Activated effector memory CD4-positive, alpha-beta T cell treated with Interleukin-2 at 50 U/mL for 16 hours (primary cell): ENCODE data around the gene APBA2.

Source experiments
- DNase-seq: peaks from one replicate; pipeline ENCODE4 v3.0.0-alpha.2; 2020

The APBA2 gene

DNA sequence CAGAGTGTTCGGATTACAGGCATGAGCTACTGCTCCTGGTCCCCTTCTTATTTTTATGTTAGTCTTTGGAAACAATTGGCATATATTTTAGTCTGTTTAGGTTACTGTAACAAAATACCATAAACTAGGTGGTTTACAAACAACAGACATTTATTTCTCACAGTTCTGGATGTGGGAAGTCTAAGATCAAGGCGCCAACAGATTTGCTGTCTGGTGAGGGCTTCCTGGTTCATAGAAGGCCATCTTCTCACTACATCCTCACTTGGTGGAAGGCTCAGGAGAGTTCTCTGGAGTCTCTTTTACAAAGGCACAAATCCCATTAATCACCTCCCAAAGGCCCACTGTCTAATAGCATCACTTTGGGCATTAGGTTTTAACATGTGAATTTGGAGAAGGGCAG, 101.0 kb downstream of the APBA2 start:
- no peak for DNase-seq

DNA sequence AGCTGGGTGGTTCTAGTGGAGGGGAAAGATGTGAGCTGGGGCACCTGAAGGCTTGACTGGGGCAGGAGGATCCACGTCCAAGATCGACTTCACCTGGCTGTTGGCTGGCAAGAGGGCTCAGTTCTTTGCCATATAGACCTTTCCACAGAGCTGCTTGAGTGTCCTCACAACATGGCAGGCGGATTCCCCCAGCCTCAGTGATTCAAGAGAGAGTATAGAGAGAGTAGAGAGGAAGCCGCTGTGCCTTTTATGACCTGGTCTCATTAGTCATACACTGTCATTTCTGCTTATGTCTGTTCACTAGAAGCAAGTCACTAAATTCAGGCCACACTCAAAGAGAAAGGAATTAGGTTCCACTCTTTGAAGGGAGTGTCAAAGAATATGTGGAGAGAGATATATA, 101.6 kb downstream of the APBA2 start:
- no peak for DNase-seq

DNA sequence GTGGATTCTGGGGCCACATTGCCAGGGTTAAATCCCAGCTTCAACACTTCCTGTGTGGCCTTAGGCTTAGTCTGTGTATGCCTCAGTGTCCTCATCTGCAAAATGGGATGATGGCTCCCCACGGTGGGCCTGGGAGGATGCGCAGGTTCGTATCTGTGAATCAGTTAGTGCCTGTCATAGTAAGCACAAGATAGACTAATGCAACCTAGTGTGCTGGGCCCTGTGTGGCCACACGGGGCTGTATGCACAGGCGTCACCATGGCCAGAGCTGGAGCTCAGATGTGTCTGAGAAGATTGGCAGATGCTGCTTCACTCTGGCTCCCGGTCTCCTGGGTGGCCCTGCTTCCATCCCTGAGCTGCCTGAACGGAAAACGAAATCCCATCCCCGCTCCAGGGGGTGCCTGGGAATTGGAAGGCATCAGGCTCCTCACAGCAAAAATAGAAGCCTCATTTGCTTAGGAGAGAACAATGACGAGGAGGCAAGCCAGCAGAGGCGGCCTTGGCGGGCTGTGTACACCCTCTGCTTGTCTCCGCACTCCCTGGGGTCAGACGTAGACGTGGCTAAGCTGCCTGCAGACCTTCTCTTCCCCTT, 103.6 kb downstream of the APBA2 start:
- no peak for DNase-seq

DNA sequence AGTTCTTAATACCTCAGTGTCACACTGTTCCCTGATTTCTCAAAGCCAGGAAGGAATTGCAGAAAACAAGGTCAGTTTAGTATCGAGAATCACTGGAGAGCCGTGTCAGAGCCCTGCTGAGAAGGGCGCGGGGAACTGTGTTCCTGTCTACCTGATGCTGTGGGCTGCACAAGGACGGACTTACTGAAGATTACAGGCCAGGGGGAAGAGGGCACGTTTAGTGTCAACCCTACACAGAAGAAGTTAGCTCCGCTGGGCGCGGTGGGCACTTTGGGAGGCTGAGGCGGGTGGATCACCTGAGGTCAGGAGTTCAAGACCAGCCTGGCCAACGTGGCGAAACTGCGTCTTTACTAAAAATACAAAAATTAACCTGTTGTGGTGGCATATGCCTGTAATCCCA, 104.1 kb downstream of the APBA2 start:
- no peak for DNase-seq

DNA sequence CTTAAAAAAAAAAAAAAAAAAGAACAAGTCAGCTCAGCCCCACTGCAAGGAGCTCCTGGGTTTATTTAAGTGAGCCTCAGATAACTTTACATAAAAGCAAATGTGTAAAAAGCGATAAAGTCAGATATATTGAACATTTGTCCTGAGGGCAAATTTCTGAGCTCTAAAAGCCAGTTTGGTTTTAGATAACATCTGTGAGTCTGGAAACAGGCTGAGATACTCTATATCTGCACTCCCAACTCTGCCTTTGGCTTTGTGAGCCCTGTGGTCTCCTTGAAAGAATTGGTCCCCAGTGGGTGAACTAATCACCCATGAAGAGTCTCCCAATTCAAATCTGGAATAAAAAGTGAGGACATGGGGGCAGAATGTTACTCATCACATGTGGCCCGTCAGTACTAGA, 104.6 kb downstream of the APBA2 start:
- no peak for DNase-seq

DNA sequence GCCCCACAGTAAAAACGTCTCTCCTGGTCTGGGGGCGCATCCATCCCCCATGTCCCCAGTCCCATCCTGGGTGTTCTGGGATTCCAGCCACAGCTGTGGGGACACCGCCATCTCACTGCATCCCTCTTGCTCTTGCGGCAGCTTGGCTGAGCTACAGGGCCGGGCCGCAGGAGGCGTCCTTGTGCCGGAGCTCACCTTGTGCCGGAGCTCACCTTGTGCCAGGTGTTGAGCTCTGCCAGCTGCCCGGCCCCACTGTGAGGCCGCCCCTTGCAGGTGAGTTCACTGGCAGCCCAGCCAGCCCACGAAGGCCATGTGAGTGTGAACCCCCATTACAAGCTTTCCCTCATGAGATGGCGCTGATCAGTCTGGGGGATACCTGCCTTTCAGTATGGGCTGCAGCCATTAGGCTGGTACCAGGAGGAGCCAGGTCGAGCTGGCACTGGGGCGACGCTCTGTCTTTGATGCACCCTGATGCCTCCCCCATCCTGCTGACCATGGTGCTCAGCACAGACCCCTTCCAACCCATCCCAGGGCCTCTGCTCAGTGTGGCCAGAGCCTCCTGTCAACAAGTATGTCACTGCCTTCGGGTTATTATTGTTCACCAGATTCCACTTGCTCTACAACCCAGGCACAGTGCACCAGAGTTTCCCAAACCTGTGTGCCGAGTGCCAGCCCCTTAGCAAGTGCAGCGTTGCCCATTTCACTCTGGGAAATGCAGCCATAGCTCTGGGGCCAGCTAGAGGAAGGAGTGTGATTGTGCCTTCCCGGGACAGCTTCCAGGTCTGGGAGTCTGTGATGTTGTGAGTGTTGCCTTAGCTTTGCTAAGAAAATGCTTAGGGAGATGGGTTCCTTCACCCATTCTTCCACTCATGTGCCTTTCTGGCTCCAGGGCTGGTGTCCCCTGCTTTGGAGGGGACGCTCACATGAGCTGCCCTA, 105.7 kb downstream of the APBA2 start:
- no peak for DNase-seq

DNA sequence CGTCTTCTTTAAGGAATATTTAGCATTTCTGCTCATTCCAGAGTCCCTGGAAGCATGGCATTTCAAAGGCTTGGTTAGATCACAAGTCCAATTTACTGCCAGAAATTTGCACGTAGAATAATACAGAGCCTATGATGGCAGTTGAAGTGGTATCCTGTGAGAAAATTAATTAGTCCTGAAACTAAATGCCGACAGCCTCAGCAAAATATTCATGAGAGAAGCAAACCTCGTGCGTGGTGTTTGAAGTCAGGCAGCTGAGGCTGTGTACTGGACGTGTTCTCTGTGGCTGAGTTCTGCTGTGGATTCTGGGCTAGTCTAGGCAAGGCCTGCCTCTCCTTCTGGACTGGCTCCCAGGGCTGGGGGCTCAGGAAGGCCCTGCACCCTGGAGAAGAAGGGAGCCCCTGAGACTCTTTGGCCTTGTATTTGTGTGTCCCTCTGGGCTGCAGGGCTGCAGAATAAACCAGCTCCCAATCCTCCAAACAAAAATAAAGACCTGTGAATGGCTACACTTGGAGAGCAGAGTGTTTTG, 106.6 kb downstream of the APBA2 start:
- DNase-seq: no peak

DNA sequence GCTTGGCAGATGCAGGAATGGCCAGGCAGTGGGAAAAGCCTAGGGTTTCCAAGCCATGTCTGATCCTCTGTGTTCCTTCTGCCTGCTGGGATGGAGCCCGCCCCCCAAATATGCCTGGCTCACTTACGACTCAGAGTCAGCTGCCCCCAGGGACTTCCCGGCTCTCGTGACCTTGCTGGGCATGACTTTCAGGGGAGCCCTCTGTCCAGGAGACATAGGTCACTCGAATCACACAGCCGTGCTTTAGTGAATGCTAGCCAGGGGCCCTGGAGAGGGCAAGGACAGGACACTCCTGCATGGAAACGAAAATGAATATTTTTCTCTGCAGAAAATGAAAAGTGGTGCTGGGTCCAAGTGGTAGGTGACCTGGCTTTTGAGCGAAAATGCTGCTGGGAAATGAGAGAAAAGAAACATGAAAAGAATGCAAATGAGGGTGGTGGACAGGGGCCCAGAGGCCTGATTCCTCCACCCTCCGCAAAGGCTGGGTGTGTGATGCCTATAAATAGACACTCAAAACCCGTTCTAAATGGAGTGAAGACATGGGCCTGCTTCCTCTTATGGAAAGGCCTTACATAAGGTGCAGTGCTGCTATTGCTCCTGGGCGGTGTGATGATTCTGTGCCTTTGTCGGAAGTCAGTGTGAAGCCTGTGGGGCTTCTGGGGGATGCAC, 107.4 kb downstream of the APBA2 start:
- no peak for DNase-seq

DNA sequence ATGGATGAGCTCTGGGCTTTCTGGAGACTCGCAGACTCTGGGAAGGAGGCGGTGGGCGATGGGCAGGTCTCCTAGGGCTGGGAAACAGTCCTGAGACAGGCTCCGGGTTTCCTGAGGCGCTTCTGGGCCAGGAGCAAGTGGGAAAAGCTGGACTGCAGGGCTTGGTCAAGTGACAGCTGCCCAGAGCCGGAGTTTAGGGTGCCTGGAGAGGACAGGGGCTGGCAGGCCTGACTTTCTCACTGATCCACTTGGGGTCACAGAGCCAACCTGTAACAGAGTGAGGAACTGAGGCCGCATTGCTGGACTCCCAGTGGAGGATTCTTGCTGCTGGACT, 107.9 kb downstream of the APBA2 start:
- DNase-seq: no peak

DNA sequence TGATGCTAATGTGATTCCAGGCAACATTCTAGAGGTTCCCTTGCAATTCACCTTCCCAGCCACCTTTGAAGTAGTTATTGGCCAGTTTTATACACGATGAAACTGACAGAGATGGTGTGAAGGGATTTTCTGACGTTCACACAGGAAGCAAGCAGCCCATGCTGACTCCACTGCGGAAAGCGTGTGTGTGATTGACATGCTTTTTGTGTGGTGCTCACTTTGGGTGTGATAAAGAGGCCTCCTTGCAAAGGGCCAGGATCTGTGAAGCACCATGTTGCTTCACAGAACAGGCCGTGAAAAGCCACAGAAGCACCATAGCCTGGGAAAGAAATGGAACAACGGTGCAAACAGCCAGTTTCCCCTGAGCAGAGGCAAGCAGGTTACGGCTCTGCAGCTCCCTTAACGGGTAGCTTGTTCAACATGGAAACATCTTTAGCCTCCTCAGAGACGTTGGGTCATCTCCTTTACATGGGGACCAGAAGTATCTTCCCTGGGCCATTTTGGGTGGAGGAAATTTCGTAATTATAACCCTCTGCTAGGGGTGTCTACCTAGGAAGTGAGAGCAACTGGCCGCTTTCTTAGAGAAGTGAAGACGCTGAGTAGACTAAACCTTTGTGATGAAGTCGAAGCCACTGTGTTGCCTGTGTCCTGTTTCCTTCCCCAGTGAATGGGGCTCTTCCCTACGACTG, 108.5 kb downstream of the APBA2 start:
- no peak for DNase-seq

DNA sequence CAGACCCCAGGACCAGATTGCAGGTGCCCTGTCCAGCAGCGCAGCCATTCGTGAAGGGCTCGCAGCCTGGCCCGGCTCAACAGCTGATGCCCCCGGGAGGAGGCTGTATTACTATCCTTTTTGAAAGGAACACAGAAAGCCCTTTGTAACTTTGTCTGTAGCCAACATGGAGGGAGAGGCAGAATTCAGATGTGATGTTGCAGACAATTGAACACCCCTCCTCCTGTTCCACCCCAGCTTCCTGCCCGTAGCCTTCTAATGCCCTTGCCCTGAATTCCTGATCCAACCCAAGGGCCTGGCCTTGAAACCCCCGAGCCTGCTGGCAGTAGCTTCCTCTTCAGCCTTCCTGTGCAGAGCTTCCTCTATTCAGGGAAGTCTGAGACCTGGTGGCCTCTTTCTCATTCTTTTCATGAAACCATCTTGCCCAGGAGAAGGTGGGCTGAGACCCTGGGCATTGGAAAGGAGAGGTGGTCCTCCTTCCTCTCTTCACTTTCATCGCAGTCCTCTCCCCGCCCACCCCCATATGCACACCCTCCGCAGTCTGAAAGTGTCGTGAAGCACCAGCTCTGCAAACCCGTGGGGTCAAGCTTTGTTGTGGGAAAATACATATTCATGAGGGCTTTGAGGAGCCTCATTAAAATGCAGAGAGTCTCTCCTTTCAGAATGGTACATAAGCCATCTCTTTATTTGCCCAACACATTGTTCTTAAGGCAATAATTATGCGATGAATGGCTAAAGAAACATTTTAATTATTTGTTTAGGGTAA, 109.2 kb downstream of the APBA2 start:
- DNase-seq: no peak

DNA sequence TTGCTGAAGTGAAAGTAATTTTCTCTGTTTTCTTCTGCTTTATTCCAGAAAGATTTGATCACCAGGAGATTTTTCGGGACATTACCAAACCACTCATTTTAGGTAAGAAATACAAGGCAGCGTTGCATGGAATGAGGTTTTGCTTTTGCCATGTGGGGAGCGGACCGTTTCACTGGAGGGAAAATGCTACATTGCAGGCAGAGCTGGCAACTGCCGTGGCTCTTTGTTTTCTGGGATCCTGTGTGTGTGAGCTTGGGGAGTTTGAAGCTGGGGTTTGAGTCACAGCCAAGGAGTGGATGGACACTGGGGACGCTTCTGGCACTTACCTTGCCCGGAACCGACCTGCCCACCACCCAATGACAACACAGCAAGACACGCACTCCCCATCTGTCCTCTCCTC, 109.9 kb downstream of the APBA2 start:
- no peak for DNase-seq

DNA sequence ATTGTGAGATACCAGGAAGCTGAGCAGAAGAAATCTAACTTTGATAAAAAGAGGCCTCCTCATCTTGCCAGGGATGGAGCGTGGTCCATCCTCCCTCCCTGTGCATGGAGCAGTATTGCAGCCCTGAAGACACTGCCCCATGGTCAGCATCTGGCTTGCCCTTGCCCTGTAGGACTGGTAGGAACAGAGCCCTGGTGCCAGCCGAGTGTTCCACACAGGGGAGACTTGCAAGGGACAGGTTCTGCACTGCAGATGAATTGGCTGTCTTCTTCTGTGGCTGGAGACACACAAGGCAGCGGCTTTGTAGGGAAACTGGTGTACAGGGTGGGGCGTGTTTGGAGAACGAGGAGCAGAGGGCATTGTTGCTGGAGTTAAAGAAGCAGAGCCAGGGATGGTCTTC, 110.5 kb downstream of the APBA2 start:
- no peak for DNase-seq

DNA sequence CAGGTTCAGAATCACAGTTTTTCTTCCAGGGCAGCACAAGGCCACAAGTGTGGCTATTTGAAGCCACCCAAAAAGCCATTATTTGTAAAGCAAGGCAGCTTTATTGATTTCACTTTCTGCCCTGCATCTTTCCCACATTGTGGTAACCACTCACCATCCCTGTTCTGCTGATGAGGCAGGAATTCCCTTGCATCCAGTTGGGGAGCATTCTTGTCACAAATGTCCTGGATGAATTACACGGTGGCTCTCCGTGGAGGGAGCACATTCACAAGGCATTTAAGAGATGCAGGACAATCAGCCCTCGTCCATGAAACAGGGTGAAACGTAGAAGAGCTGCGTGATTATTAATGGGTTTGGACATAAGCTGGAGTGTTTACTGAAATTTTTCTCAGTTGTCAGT, 111.2 kb downstream of the APBA2 start:
- no peak for DNase-seq

DNA sequence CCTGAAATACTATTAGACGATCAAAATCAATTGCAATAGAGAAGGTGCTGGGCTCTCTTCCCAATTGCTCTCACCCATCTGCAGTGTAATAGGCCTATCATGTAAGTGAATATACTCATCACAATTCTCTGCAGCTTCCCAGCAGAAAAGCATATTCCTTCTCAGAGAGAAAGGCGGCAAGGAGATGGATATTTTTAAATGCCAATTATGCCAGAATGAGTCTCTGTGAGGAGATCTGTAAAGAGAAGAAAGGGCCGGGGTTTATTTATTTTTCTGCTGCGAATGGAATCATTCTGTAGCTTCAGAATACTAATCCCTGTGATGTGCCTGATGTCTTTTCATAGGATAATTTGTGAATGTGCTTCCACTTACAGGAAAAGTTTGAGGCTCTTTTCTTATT, 112.0 kb downstream of the APBA2 start:
- DNase-seq: no peak

DNA sequence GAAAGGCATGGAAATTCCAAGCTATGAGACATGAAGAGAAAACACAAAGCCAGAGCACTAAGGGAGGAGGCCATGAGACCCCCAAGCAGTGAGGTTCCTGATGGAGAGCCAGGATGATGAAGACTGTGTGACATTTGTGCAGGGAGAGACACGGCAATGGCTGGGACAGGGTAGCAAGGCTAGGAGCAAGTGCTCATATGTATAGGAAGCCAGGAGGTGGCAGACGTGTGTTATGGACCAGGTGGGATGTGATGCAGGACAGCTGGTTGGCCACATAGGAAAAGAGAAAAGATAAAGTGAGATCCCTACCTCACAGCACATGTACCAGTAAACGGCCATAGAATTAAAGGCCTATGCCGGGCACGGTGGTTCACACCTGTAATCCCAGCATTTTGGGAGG, 112.7 kb downstream of the APBA2 start:
- no peak for DNase-seq

DNA sequence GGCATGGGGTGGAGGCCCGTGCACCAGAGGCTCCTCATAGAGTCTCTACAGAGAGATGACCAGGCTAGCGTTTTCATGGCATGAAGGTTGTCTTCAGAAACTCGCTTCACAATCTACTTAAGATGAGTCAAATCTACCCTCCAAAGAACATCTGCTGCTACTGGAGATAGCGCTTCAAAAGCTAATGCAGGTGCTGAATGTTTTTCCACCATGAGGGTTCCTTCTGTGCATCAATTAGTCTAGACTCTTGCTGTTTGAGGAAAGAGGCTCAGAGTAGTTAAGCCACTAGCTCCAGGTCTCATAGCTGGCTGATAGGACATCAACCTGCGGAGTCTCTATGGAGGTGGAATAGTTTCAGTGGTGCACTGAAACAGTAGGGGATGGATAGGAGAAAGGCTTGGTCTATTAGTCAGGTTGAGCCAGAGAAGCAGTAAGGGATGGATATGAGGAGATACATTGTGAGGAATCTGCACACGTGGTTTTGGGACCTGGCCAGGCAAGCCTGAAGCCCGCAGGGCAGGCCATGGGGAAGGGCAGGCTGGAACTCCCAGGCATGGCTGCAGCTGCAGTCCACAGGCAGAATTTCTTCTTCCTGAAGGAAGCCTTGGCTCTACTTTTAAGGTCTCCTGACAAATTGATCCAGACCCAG, 117.5 kb downstream of the APBA2 start:
- no peak for DNase-seq

DNA sequence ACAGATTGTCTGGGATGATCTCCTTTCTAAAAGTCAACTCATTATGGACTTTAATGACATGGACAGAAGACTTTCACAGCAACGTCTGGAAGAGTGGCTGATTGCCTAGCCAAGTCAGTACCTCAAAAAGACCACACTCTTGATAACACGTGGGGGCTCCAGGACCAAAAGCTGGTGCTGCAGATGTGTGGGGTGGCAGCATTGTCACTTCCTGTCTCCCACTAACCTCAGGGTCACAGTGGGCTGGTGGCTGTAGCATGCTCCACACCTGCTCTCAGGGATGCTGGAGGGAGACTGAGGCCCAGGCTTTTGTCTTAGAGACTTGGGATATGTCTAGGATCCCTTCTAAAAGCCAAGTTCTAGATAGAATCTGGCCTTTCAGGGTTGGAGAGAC, 118.1 kb downstream of the APBA2 start:
- DNase-seq: no peak

DNA sequence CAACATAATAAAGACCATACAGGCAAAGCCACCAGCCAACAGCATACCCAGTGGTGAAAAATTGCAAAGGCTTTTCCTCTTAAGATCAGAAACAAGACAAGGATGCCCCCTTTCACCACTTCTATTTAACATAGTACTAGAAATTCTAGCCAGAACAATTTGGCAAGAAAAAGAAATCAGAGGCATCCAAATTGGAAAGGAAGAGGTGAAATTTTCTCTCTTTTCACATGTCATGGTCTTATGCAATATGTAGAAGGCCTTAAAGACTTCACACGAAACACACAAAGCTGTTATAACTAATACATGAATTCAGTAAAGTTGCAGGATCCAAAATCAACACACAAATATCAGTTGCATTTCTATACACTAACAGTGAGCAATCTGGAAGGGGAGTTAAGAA, 120.2 kb downstream of the APBA2 start:
- DNase-seq: no peak

DNA sequence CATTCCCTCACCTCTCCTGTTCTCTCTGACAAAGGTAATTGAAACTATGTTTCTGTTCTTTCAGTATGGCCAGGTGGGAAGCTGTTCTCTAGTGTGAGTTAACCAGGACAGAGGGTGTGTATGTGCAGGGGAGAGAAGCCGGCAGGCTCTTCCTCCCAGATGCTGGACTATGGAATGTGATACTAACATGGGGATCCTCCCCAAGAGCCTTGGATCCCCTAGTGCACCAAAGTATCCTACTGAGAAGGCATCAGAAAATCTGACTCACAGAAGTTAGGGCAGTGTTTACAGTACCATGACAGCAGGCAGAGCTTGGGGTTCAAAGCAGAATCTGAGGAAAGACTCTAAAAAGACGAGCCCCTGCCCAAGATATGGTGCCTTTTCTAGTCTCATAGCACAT, 123.1 kb downstream of the APBA2 start:
- DNase-seq: no peak

DNA sequence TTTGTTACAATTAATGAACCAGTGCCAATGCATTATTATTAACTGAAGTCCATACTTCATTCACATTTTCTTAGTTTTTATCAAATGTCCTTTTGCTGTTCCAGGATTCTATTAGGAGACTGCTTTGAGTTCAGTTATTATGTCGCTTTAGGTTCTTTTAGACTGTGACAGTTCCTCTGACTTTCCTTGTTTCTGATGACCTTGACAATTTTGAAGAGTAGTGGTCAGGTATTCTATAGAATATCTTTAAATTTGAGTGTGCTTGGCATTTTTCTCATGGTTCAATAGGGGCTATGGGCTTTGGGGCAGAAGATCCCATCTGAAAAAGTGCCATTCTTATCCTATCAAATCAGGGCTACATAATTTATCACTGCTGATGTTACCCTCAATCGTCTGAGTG, 126.3 kb downstream of the APBA2 start:
- no peak for DNase-seq

DNA sequence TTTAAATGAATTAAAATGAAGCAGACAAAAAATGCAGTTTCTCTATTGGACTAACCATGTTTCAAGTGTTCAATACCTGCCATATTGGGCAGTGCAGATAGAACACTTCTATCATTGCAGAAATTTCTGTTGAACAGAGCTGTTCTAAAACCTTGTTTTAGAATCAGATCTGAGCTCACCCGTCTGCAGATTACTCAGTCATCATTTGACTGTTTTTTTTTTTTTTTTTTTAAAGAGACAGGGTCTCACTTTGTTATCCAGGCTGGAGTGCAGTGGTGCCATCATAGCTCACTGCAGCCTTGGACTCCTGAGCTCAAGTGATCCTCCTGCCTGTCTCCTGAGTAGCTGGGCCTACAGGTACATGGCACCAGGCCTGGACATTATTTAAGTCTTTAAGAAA, 128.7 kb downstream of the APBA2 start:
- DNase-seq: no peak
